HepG2 (cell line): ENCODE measurements around the gene EPHA4.

Source experiments
- CTCF ChIP-seq: sonication (generic); formaldehyde crosslinking; IDR thresholded peaks from 2 replicates; pipeline ENCODE4 v1.5.0; 2020; ENCODE audit warnings: mild to moderate bottlenecking, missing genetic modification reagents, moderate library complexity
- E2F1 ChIP-seq: sonication (generic); formaldehyde crosslinking; IDR thresholded peaks from 2 replicates; pipeline ENCODE4 v1.5.0; 2020; ENCODE audit warnings: missing genetic modification reagents
- FOXP1 ChIP-seq, 2 experiments: fragments of 450-650 bp in 1 of 2; IDR thresholded peaks; 2 replicates each; pipeline ENCODE4 v1.6.1; 2017 to 2018; ENCODE audit warnings: antibody characterized with exemption in 1 of 2
- MXI1 ChIP-seq: IDR thresholded peaks from 3 replicates; pipeline ENCODE4 v1.6.1; 2012; ENCODE audit warnings: low read depth, low read length, inconsistent platforms, borderline replicate concordance
- NFE2L1 ChIP-seq: sonication (generic); formaldehyde crosslinking; IDR thresholded peaks from 2 replicates; pipeline ENCODE4 v1.4.0; 2020; ENCODE audit warnings: missing genetic modification reagents, mild to moderate bottlenecking, borderline replicate concordance
- SMAD1 ChIP-seq: sonication (generic); formaldehyde crosslinking; IDR thresholded peaks from 2 replicates; pipeline ENCODE4 v1.4.0; 2020; ENCODE audit warnings: missing genetic modification reagents, low read depth, mild to moderate bottlenecking, borderline replicate concordance
- TBL1XR1 ChIP-seq: fragments of 150-350 bp; IDR thresholded peaks from 2 replicates; pipeline ENCODE4 v1.6.1; 2014; ENCODE audit warnings: borderline replicate concordance, low read length; ENCODE audit not compliant: partially characterized antibody
- ZNF264 ChIP-seq: sonication (generic); formaldehyde crosslinking; IDR thresholded peaks from 2 replicates; pipeline ENCODE4 v1.4.0; 2020; ENCODE audit warnings: missing genetic modification reagents
- ZNF430 ChIP-seq: sonication (generic); formaldehyde crosslinking; IDR thresholded peaks from 2 replicates; pipeline ENCODE4 v1.9.0; 2021; ENCODE audit warnings: mild to moderate bottlenecking, missing genetic modification reagents

GRCh38 chr2:221464971-221465370 lies 107.1 kb downstream of the EPHA4 start:
- no peak for TF ChIP-seq FOXP1 (IDR thresholded peaks at IDR 0.05)
- no peak for TF ChIP-seq FOXP1 (CRISPR knock-in tag; IDR thresholded peaks at IDR 0.05)
- no peak for TF ChIP-seq SMAD1 (CRISPR knock-in tag)
- no peak for TF ChIP-seq TBL1XR1
- no peak for TF ChIP-seq CTCF (CRISPR knock-in tag)
- TF ChIP-seq ZNF264 (CRISPR knock-in tag) = no peak
- TF ChIP-seq ZNF430 = no peak
- no peak for TF ChIP-seq E2F1
- TF ChIP-seq NFE2L1 = no peak
- TF ChIP-seq MXI1 = no peak
